Central memory CD8-positive, alpha-beta T cell (primary cell): ENCODE measurements around the gene ARR3.
"Not testable (repeated sequence)": the region's sequence is repeated elsewhere in the genome, so short reads cannot be mapped to it uniquely, and the experiment has no call there.

Experiments used
- ATAC-seq: fragments of 150-1000 bp; cut with Tn5 transposase; replicated peaks from 2 replicates; pipeline ENCODE4 v1.10.0; 2022; ENCODE audit warnings: mild to moderate bottlenecking, moderate FRiP score, moderate number of reproducible peaks; ENCODE audit not compliant: poor library complexity, severe bottlenecking; ENCODE audit errors: extremely low read depth
- DNase-seq, 2 donors: peaks; one replicate each; pipeline ENCODE4 v3.0.0; 2021; ENCODE audit warnings: low spot score in 2 of 2
- H3K27ac Mint-ChIP-seq: one replicate; pipeline ENCODE4 v1.8.0; 2022; ENCODE audit warnings: low read depth, mild to moderate bottlenecking, moderate library complexity, mixed read lengths
- H3K27me3 Mint-ChIP-seq: one replicate; pipeline ENCODE4 v1.8.0; 2022; ENCODE audit warnings: mixed read lengths
- H3K36me3 Mint-ChIP-seq: one replicate; pipeline ENCODE4 v1.8.0; 2022; ENCODE audit warnings: mild to moderate bottlenecking, moderate library complexity, mixed read lengths; ENCODE audit not compliant: insufficient read depth
- H3K4me1 Mint-ChIP-seq: one replicate; pipeline ENCODE4 v1.8.0; 2022; ENCODE audit warnings: mixed read lengths
- H3K4me3 Mint-ChIP-seq: one replicate; pipeline ENCODE4 v1.8.0; 2022; ENCODE audit warnings: mild to moderate bottlenecking, moderate library complexity, mixed read lengths
- H3K9me3 Mint-ChIP-seq: one replicate; pipeline ENCODE4 v1.8.0; 2022; ENCODE audit warnings: mixed read lengths

ARR3 gene

GRCh38 chrX:70289793-70290770 lies 21.9 kb downstream of the ARR3 start, which contains the start of the genes KIF4A and PDZD11:
Gene KIF4A, plus strand, starts transcription at chrX:70290104. Its CDS starts 355 bp downstream, at chrX:70290459.
Gene PDZD11, minus strand, starts transcription at chrX:70289927. Its CDS starts 586 bp downstream, at chrX:70289341.
- peak; percentile 52 to 62 for DNase-seq
- Mint-ChIP-seq H3K4me1 (peaks cover 5% of the 10 kb centered on the region), H3K36me3 (peaks cover 11% of the 10 kb centered on the region), H3K27me3 (no peaks in the 10 kb centered on the region), H3K27ac (peak within 1 kb of the TSS; percentile 85), H3K9me3 (no peaks in the 10 kb centered on the region), H3K4me3 (peak within 1 kb of the TSS; percentile 82)
- ATAC-seq, result peak; percentile 96

- ATAC-seq, result no peak
- no peak for DNase-seq
- Mint-ChIP-seq H3K4me1 (peaks cover 5% of the 10 kb centered on the region), H3K27ac (no peak overlapping the region), H3K36me3 (peaks cover 6% of the 10 kb centered on the region), H3K27me3 (no peaks in the 10 kb centered on the region), H3K4me3 (no peak overlapping the region), H3K9me3 (no peaks in the 10 kb centered on the region)
Measured at GRCh38 chrX:70292788-70293187, 24.7 kb downstream of the ARR3 start.

GRCh38 chrX:70293621-70294020 lies 25.5 kb downstream of the ARR3 start:
- no peak overlapping the region for H3K4me3 Mint-ChIP-seq
- H3K4me1 Mint-ChIP-seq, result peaks cover 5% of the 10 kb centered on the region
- H3K27me3 Mint-ChIP-seq, result no peaks in the 10 kb centered on the region
- DNase-seq, result no peak
- H3K36me3 Mint-ChIP-seq, result peaks cover 6% of the 10 kb centered on the region
- ATAC-seq, result no peak
- H3K9me3 Mint-ChIP-seq, result no peaks in the 10 kb centered on the region
- H3K27ac Mint-ChIP-seq, result no peak overlapping the region

- Mint-ChIP-seq H3K27me3 (no peaks in the 10 kb centered on the region), H3K9me3 (no peaks in the 10 kb centered on the region), H3K27ac (no peak overlapping the region), H3K36me3 (peaks cover 1% of the 10 kb centered on the region), H3K4me1 (no peaks in the 10 kb centered on the region), H3K4me3 (no peak overlapping the region)
- DNase-seq (no peak), ATAC-seq (no peak)
Measured at GRCh38 chrX:70301716-70302115, 33.6 kb downstream of the ARR3 start.

- Mint-ChIP-seq H3K4me1 (no peaks in the 10 kb centered on the region), H3K36me3 (no peaks in the 10 kb centered on the region), H3K27me3 (no peaks in the 10 kb centered on the region), H3K9me3 (no peaks in the 10 kb centered on the region), H3K27ac (peak overlapping the region; percentile 87), H3K4me3 (no peak overlapping the region)
- ATAC-seq, result no peak
- no peak for DNase-seq
Measured at GRCh38 chrX:70313503-70313902, 45.4 kb downstream of the ARR3 start.

- Mint-ChIP-seq H3K9me3 (no peaks in the 10 kb centered on the region), H3K4me3 (no peak overlapping the region), H3K36me3 (no peaks in the 10 kb centered on the region), H3K27ac (no peak overlapping the region), H3K4me1 (no peaks in the 10 kb centered on the region), H3K27me3 (no peaks in the 10 kb centered on the region)
- ATAC-seq (no peak), DNase-seq (no peak)
Measured at GRCh38 chrX:70322784-70323183, 54.6 kb downstream of the ARR3 start.

- H3K4me1 Mint-ChIP-seq, ATAC-seq: not testable (repeated sequence)
Measured at GRCh38 chrX:70323628-70324027, 55.5 kb downstream of the ARR3 start.

GRCh38 chrX:70324326-70324725 lies 56.2 kb downstream of the ARR3 start:
- Mint-ChIP-seq H3K4me3 (no peak overlapping the region), H3K36me3 (no peaks in the 10 kb centered on the region)

More at GRCh38 chrX:70323628-70324027, 55.5 kb downstream of the ARR3 start:
- not testable (repeated sequence) for H3K4me3 Mint-ChIP-seq, H3K36me3 Mint-ChIP-seq, H3K27me3 Mint-ChIP-seq, H3K27ac Mint-ChIP-seq, H3K9me3 Mint-ChIP-seq, DNase-seq

GRCh38 chrX:70331161-70331560 lies 63.0 kb downstream of the ARR3 start:
- no peak for DNase-seq
- H3K4me1 Mint-ChIP-seq, result no peaks in the 10 kb centered on the region
- no peaks in the 10 kb centered on the region for H3K36me3 Mint-ChIP-seq
- H3K27ac Mint-ChIP-seq, result no peak overlapping the region
- no peaks in the 10 kb centered on the region for H3K9me3 Mint-ChIP-seq
- H3K27me3 Mint-ChIP-seq, result no peaks in the 10 kb centered on the region
- ATAC-seq, result no peak
- no peak overlapping the region for H3K4me3 Mint-ChIP-seq

More at GRCh38 chrX:70324326-70324725, 56.2 kb downstream of the ARR3 start:
- Mint-ChIP-seq H3K27me3 (no peaks in the 10 kb centered on the region), H3K4me1 (no peaks in the 10 kb centered on the region), H3K9me3 (no peaks in the 10 kb centered on the region), H3K27ac (no peak overlapping the region)
- ATAC-seq (no peak), DNase-seq (no peak)
